Measurements from ENCODE around the gene SPN.
"Not testable (repeated sequence)": the region's sequence is repeated elsewhere in the genome, so short reads cannot be mapped to it uniquely, and the experiment has no call there.

- TF ChIP-seq POLR2AphosphoS5 (IDR thresholded peaks at IDR 0.05; ENCODE audit: insufficient read depth in 1 of 2, low read depth in 1 of 2); CTCF (IDR thresholded peaks at IDR 0.05): not testable (repeated sequence)
Observed at GRCh38 chr16:29689490-29690351, 26.7 kb downstream of the SPN start.

All from vagina (tissue), 2 donors.